H9 (cell line): Measurements from ENCODE around the gene NT5C1B. TPM values are rescaled to one million over a fixed set of nuclear protein-coding genes. Genes with fewer than 3 reads are reported as not detected.

Experiments
- DNase-seq: peaks from one replicate; pipeline ENCODE4 v3.0.0-alpha.2; 2017
- H2AFZ ChIP-seq: one replicate; pipeline ENCODE4 v1.6.1; 2013; ENCODE audit warnings: mild to moderate bottlenecking, low read length, control low read depth, moderate library complexity
- H2AK5ac ChIP-seq: 2 replicates; pipeline ENCODE4 v1.6.1; 2013; ENCODE audit warnings: low read length, control low read depth, mixed read lengths; ENCODE audit not compliant: insufficient read length
- H2BK120ac ChIP-seq: one replicate; pipeline ENCODE4 v1.6.1; 2013; ENCODE audit warnings: low read depth, mild to moderate bottlenecking, low read length, control low read depth, inconsistent platforms; ENCODE audit not compliant: poor library complexity, severe bottlenecking
- H2BK12ac ChIP-seq: 2 replicates; pipeline ENCODE4 v1.6.1; 2013; ENCODE audit warnings: low read length, control low read depth, mixed read lengths, low read depth; ENCODE audit not compliant: insufficient read length
- H2BK15ac ChIP-seq: 2 replicates; pipeline ENCODE4 v1.6.1; 2013; ENCODE audit warnings: low read depth, low read length, control low read depth
- H2BK20ac ChIP-seq: one replicate; pipeline ENCODE4 v1.6.1; 2013; ENCODE audit warnings: low read depth, mild to moderate bottlenecking, low read length, control low read depth, inconsistent platforms; ENCODE audit not compliant: poor library complexity, severe bottlenecking
- H2BK5ac ChIP-seq: 2 replicates; pipeline ENCODE4 v1.6.1; 2013; ENCODE audit warnings: low read length, control low read depth, mixed read lengths; ENCODE audit not compliant: insufficient read length
- H3K14ac ChIP-seq: 2 replicates; pipeline ENCODE4 v1.6.1; 2013; ENCODE audit warnings: low read length, control low read depth; ENCODE audit not compliant: insufficient read depth
- H3K18ac ChIP-seq: 2 replicates; pipeline ENCODE4 v1.6.1; 2013; ENCODE audit warnings: low read depth, mild to moderate bottlenecking, mixed read lengths, low read length, control low read depth; ENCODE audit not compliant: insufficient read length
- H3K23ac ChIP-seq: 2 replicates; pipeline ENCODE4 v1.6.1; 2013; ENCODE audit warnings: low read length, control low read depth, mixed read lengths, low read depth; ENCODE audit not compliant: insufficient read length
- H3K23me2 ChIP-seq: 2 replicates; pipeline ENCODE4 v1.6.1; 2013; ENCODE audit warnings: low read depth, mild to moderate bottlenecking, mixed read lengths, low read length, control low read depth; ENCODE audit not compliant: insufficient read length, poor library complexity, severe bottlenecking
- H3K27ac ChIP-seq: 2 replicates; pipeline ENCODE4 v1.5.1; 2013; ENCODE audit warnings: low read length, control low read depth, mixed read lengths, low read depth; ENCODE audit not compliant: insufficient read length
- H3K27me3 ChIP-seq: 2 replicates; pipeline ENCODE4 v1.6.1; 2013; ENCODE audit warnings: low read length, control low read depth, inconsistent platforms; ENCODE audit not compliant: insufficient read depth
- H3K4ac ChIP-seq: 2 replicates; pipeline ENCODE4 v1.6.1; 2013; ENCODE audit warnings: low read depth, mild to moderate bottlenecking, control low read depth, inconsistent platforms, low read length, moderate library complexity
- H3K4me1 ChIP-seq: 2 replicates; pipeline ENCODE4 v1.6.1; 2013; ENCODE audit warnings: low read length, control low read depth, inconsistent platforms; ENCODE audit not compliant: insufficient read depth
- H3K4me2 ChIP-seq: 2 replicates; pipeline ENCODE4 v1.6.1; 2013; ENCODE audit warnings: low read length, control low read depth, mixed read lengths; ENCODE audit not compliant: insufficient read length, insufficient read depth
- H3K56ac ChIP-seq: 2 replicates; pipeline ENCODE4 v1.6.1; 2013; ENCODE audit warnings: low read depth, mild to moderate bottlenecking, mixed read lengths, low read length, control low read depth; ENCODE audit not compliant: insufficient read length
- H3K79me1 ChIP-seq: 2 replicates; pipeline ENCODE4 v1.6.1; 2013; ENCODE audit warnings: low read depth, mild to moderate bottlenecking, moderate library complexity, low read length, control low read depth, inconsistent platforms; ENCODE audit not compliant: insufficient read depth, poor library complexity, severe bottlenecking
- H3K79me2 ChIP-seq: 2 replicates; pipeline ENCODE4 v1.6.1; 2013; ENCODE audit warnings: low read length, control low read depth, inconsistent platforms; ENCODE audit not compliant: insufficient read depth
- H3K9ac ChIP-seq: 2 replicates; pipeline ENCODE4 v1.6.1; 2013; ENCODE audit warnings: low read length, control low read depth, mixed read lengths; ENCODE audit not compliant: insufficient read length; ENCODE audit errors: extremely low read depth
- H3K9me3 ChIP-seq: one replicate; pipeline ENCODE4 v1.6.1; 2013; ENCODE audit warnings: low read depth, low read length, inconsistent platforms; ENCODE audit not compliant: control insufficient read depth
- H3T11ph ChIP-seq: one replicate; pipeline ENCODE4 v1.6.1; 2013; ENCODE audit warnings: mild to moderate bottlenecking, low read length, control low read depth, inconsistent platforms
- H4K20me1 ChIP-seq: one replicate; pipeline ENCODE4 v1.6.1; 2013; ENCODE audit not compliant: control insufficient read depth, insufficient read length, insufficient read depth
- H4K5ac ChIP-seq: 2 replicates; pipeline ENCODE4 v1.6.1; 2013; ENCODE audit warnings: low read depth, mild to moderate bottlenecking, mixed read lengths, low read length, control low read depth; ENCODE audit not compliant: insufficient read length
- H4K8ac ChIP-seq: replicated peaks from 2 replicates; pipeline ENCODE4 v1.6.1; 2013; ENCODE audit warnings: low read length, control low read depth, mixed read lengths, low read depth; ENCODE audit not compliant: insufficient read length
- H4K91ac ChIP-seq: 2 replicates; pipeline ENCODE4 v1.6.1; 2013; ENCODE audit warnings: low read depth, mild to moderate bottlenecking, moderate library complexity, mixed read lengths, low read length, control low read depth; ENCODE audit not compliant: insufficient read length
- H3K27ac Mint-ChIP-seq, 3 experiments: 2 replicates in 2 of 3; 3 replicates in 1 of 3; pipeline ENCODE4 v1.8.0; 2020 to 2021; ENCODE audit warnings: mixed read lengths in 3 of 3, mild to moderate bottlenecking in 1 of 3, moderate library complexity in 1 of 3
- H3K27me3 Mint-ChIP-seq: 2 replicates; pipeline ENCODE4 v1.8.0; 2021; ENCODE audit warnings: low read depth, mild to moderate bottlenecking, moderate library complexity, mixed read lengths
- H3K36me3 Mint-ChIP-seq, 3 experiments: 2 replicates in 2 of 3; 3 replicates in 1 of 3; pipeline ENCODE4 v1.8.0; 2020 to 2021; ENCODE audit warnings: low read depth in 3 of 3, mixed read lengths in 3 of 3; ENCODE audit not compliant: insufficient read depth in 1 of 3
- H3K4me1 Mint-ChIP-seq, 2 experiments: 2 replicates each; pipeline ENCODE4 v1.8.0; 2020; ENCODE audit warnings: mixed read lengths in 2 of 2
- H3K4me3 Mint-ChIP-seq, 2 experiments: 2 replicates in 1 of 2; 3 replicates in 1 of 2; pipeline ENCODE4 v1.8.0; 2020 to 2021; ENCODE audit warnings: mild to moderate bottlenecking in 2 of 2, mixed read lengths in 2 of 2, moderate library complexity in 1 of 2
- H3K9me3 Mint-ChIP-seq, 2 experiments: 2 replicates in 1 of 2; 3 replicates in 1 of 2; pipeline ENCODE4 v1.8.0; 2020; ENCODE audit warnings: mild to moderate bottlenecking in 2 of 2, mixed read lengths in 2 of 2, moderate library complexity in 1 of 2
- WGBS: extraction: QIAGEN DNeasy Blood & Tissue Kit; methylation state at CpG from one replicate; pipeline ENCODE4 v1.1.7; 2013; ENCODE audit warnings: missing lambda C conversion rate, low lambda C conversion rate, mixed read lengths; ENCODE audit not compliant: insufficient read length; ENCODE audit errors: extremely low coverage; 5-methylcytosine and 5-hydroxymethylcytosine counted together
- total RNA-seq: library from RNA; stranded (reverse); gene quantifications from 2 replicates; pipeline ENCODE4 v1.2.1, GENCODE V29; 2021
- TF ChIP-seq, protein P1 (sequence below): fragments of 200-600 bp; sonication (generic); conservative IDR thresholded peaks from 3 replicates; pipeline ENCODE4 v1.8.0; 2021; ENCODE audit warnings: antibody characterized with exemption, mild to moderate bottlenecking

The NT5C1B gene
- total RNA-seq, 1 experiment from 2014 or later, result not detected

DNA sequence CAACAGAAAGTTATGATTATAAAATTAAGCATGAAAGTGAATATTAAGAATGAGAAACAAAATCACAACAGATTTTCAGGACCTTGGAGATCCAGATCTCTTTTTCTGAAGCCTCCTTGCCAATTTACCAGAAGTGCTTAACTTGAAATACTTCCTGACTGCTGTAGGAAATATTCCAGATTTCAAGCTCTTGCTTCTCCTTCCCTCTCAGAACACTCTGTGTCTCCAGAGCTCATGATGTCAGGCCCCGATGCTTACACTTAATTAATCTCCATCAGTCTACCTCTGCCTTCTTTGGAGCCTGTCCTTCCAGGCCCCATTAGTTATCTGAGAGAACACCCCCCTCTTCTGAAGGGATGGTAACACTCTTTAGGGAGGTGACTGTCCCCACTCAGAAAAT is 20.7 kb upstream of the NT5C1B start:
- H3K27ac Mint-ChIP-seq, result no peak overlapping the region
- no peak overlapping the region for H2BK120ac ChIP-seq
- no peaks in the 10 kb centered on the region for H4K20me1 ChIP-seq
- H3K27ac ChIP-seq, result no peak overlapping the region
- no peak overlapping the region for H2AFZ ChIP-seq
- no peak overlapping the region for H2BK5ac ChIP-seq
- no peaks in the 10 kb centered on the region for H3K79me1 ChIP-seq
- DNase-seq, result no peak
- no peaks in the 10 kb centered on the region for H3K9me3 ChIP-seq
- no CpG with 5 or more reads among the region's 1 CpG for WGBS
- H3T11ph ChIP-seq, result no peak overlapping the region
- TF ChIP-seq, protein P1, sequence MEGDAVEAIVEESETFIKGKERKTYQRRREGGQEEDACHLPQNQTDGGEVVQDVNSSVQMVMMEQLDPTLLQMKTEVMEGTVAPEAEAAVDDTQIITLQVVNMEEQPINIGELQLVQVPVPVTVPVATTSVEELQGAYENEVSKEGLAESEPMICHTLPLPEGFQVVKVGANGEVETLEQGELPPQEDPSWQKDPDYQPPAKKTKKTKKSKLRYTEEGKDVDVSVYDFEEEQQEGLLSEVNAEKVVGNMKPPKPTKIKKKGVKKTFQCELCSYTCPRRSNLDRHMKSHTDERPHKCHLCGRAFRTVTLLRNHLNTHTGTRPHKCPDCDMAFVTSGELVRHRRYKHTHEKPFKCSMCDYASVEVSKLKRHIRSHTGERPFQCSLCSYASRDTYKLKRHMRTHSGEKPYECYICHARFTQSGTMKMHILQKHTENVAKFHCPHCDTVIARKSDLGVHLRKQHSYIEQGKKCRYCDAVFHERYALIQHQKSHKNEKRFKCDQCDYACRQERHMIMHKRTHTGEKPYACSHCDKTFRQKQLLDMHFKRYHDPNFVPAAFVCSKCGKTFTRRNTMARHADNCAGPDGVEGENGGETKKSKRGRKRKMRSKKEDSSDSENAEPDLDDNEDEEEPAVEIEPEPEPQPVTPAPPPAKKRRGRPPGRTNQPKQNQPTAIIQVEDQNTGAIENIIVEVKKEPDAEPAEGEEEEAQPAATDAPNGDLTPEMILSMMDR, result no peak
- no peak overlapping the region for H3K23ac ChIP-seq
- H3K27me3 ChIP-seq, result no peaks in the 10 kb centered on the region
- peaks cover 0 to 2% of the 10 kb centered on the region in 2 experiments; a peak in 2 of 4 replicates for H3K4me1 Mint-ChIP-seq
- no peak overlapping the region for H4K5ac ChIP-seq
- no peak overlapping the region for H3K4ac ChIP-seq
- no peak overlapping the region for H3K14ac ChIP-seq
- H3K4me1 ChIP-seq, result 0 out of 2 replicates have a peak, but pooled peaks cover 2% of the 10 kb centered on the region
- H3K9me3 Mint-ChIP-seq, result no peaks in the 10 kb centered on the region; a peak in 1 of 5 replicates
- no peak overlapping the region for H3K18ac ChIP-seq
- H3K79me2 ChIP-seq, result no peaks in the 10 kb centered on the region
- H2BK12ac ChIP-seq, result no peak overlapping the region
- no peak overlapping the region for H2BK15ac ChIP-seq
- H4K91ac ChIP-seq, result no peak overlapping the region
- H3K4me3 Mint-ChIP-seq, result no peak overlapping the region
- no peak overlapping the region for H3K56ac ChIP-seq
- H3K23me2 ChIP-seq, result no peaks in the 10 kb centered on the region
- H3K27me3 Mint-ChIP-seq, result no peaks in the 10 kb centered on the region
- H2BK20ac ChIP-seq, result no peak overlapping the region
- H3K36me3 Mint-ChIP-seq, result no peaks in the 10 kb centered on the region
- no peak overlapping the region for H4K8ac ChIP-seq
- H3K4me2 ChIP-seq, result no peak overlapping the region
- no peak overlapping the region for H3K9ac ChIP-seq
- H2AK5ac ChIP-seq, result no peak overlapping the region
